DLD1 (cell line): ENCODE results near the gene VEPH1.

ENCODE experiments used
- in situ Hi-C: cut with HindIII; loops from 2 replicates; pipeline ENCODE4 v1.10.0; 2017; ENCODE audit warnings: low sequenced_read_pairs

Gene VEPH1

DNA sequence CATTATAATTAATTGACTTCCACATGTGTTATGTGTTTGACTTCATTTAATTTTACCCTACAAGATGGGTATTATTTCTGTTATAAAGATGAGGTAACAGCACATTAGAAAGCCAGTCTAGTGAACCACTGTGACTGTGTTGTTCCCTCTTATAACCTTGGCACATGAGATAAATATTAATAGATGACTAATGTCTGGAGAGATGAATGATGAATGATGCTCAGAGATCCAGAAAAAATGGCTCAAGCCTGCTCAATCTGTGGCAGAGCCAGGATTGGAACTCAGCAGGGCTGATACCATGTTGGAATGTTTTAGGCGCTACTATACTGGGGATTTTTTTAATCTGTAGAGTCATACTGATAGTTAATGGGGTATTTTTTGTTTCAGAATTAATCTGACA lies 185.3 kb downstream of the VEPH1 start:
- in situ Hi-C loops, result no loop called here

DNA sequence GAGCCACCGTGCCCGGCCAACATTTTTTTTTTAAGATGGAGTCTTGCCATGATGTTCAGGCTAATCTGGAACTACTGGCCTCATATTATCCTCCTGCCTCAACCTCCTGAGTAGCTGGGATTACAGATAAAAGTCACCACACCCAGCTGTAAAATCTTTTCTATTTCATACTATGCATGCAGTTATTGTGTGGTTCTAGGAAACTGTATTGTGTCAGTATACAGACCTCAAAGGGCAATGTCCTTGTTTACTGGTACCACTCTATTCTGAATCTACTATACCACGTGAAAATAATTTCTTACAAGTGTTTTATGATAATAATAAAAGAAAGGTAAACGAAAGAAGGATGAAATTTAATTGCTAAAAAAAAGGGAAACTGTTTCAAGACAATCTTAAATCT lies 190.0 kb downstream of the VEPH1 start:
- in situ Hi-C loops, result no loop called here

DNA sequence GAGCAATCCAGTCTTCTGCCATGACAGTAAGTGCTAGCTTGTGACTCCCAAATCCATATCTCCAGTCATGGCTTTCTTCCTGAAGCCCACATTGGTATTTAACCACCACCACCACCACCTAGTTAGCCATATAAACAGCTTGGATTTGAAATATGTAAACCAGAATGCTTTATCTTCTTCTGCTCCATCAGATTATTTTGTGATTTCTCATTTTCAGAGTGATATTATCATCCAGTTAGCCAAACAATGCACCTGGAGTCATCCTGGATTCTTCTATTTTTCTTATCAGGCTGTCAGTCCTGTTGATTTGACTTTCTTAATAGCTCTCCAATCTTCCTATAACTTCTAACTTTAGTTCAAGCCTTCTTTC lies 190.9 kb downstream of the VEPH1 start:
- in situ Hi-C loops, result no loop called here

DNA sequence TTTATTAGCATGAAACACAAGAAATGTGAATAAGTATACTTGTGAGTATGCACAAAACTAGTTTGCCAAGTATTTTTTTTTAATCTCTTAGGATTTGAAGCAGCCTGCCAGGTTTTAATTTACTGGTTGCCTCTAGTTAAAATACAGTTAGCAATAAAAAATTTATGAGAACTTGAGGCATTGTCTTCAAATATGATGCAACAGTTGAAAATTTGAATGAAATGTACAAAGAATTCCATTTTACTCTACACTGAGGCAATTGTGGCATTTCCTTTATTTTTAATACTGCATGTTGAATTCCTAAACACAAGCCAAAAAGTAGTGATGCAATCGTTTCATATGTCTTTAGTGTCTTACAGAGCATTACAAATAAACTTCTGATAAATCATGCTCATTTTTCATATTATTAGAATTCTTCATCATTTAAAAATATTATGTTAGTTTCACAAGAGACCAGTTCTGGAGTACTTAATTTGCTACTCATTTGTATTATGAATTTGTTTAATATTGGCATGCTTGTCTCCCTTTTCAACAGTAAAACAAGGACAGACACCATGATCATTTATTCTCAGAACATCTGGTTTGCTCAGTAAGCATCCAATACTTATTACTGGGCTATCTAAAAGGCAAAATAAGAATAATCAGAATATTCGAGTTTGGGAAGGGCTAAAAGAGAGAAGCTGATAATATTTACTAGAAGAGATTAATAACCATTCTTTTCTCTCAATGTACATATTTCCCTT lies 191.4 kb downstream of the VEPH1 start:
- in situ Hi-C loops, result no loop called here

DNA sequence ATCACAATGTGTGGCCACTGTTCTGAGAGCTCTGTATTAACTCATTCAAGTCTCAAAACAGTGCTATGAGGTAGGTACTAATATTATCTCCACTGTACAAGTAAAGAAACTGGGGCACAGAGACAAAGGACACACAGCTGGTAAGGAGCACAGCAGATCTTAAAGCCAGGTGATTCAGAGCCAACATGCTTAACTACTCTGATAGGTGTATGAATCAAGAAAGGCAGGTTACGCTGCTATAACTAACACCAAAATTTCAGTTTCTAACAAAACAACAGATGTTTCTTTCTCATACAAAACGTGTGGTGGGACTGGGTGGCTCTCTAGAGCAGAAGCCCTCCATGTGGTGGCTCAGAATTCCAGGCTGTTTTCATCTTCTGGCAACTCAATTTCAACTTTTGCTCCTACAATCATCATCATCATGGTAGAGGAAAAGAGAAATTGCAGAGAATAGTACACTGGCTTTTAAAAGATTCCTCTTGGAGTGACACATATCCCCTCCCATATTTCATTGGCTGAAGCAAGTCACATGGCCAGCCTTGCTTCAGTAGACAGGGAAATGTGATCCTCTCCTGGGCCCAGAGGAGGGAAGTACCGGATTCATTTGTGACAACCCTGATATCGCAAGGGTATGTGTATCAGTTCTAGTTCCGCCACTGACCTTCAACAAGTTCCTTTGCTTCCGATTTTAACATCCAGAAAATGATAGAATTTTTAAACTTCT lies 192.7 kb downstream of the VEPH1 start:
- in situ Hi-C loops, result no loop called here

DNA sequence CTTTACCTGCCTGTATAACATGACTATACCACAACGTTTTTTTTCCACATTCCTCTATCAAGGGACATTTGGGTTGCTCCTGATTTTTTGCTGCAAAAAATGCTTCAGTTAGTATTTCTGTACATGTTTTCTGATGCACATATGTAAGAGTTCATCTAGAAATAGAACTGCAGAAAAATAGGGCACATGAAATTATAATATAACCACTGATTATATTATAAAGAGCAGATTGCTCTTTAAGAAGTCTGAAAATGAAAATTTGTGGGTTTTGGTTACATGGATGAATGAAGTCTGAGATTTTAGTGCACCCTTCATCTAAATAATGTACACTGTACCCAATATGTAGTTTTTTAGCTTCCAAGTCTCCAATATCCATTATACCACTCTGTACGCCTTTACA lies 196.7 kb downstream of the VEPH1 start:
- in situ Hi-C loops, result no loop called here

DNA sequence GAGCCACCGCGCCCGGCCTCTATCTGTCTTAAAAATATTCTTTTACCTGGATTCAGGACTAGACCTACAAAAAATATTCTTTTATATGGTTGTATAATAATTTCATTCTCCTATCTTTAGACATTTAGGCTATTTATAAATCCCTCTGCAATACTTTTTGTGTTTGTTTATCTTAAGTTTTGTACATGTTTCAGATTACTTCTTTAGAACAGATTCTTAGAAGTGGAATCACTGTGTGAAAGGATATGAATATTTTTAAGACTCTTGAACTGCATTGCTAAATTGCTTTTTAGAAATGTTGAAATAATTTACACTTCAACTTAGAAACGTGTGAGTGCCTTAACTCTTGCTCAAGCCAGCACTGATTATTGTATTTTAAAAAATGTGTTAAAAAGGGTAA lies 197.8 kb downstream of the VEPH1 start:
- in situ Hi-C loops, result no loop called here

DNA sequence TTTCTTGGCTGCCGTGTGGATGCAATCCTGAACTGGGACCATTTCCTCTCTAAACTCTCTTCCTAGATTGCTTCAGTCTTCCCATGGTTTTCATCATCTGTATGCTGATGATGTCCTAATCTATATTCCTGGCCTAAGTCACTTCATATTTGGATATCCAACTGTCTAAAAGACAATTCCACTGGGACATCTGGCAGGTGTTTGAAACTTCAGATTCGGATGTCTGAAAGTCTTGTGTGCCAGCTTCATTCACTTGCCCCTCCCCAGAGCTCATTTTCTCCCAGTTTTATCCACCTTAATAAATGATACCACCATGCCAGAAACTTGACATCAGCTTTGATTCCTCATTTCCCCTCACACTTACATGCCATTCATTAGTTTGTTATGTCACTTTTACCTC lies 201.5 kb downstream of the VEPH1 start:
- in situ Hi-C loops, result no loop called here

DNA sequence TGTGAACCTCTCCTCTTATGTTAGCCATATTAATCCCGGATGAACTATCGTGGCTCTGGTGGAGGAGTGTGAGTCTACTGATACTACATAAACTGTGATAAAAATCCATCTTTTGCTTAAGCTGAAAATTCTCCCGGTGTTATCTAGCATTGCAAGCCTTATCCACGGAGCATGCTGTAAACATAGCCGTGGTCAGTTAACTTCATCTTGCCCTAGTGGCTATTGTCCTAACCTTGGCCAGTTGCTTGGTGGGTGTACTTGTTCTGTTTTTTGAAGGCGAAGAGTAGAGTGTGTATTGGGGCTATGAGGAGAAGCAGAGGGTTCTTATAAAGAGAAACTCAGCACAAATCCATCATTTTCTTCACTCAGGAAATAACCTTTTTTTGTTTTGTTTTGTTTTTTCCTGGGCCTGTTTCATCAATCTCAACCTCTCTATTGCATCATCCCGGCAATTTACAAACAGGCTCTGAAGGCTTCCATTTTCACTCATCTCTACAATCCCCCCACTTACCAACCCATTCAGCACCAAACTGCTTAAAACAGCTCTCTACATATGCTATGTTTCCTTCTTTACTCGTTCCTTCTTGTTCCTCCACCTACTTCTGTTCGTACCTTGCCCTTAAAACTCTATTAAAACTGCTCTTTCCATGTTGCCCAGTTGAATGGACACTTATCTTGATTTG lies 202.1 kb downstream of the VEPH1 start:
- in situ Hi-C loops, result no loop called here

DNA sequence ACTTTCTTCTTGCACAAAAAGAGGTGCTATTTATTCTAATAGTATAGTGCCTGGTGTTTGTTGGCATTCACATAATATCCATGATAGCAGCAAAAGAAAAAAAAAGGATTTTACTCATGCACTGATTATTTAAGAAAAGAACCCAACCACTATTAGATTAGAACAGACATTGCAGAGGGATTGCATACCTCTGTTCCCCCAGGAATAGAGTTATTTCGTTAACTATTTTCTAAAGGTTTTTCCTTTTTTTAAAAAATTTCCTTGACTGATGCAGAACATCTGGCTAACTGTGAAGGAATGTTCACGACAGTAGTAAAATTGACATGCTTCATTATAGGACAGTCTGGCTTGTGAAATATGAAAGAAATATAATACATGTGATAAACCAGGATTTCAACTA lies 203.1 kb downstream of the VEPH1 start:
- in situ Hi-C loops, result no loop called here

DNA sequence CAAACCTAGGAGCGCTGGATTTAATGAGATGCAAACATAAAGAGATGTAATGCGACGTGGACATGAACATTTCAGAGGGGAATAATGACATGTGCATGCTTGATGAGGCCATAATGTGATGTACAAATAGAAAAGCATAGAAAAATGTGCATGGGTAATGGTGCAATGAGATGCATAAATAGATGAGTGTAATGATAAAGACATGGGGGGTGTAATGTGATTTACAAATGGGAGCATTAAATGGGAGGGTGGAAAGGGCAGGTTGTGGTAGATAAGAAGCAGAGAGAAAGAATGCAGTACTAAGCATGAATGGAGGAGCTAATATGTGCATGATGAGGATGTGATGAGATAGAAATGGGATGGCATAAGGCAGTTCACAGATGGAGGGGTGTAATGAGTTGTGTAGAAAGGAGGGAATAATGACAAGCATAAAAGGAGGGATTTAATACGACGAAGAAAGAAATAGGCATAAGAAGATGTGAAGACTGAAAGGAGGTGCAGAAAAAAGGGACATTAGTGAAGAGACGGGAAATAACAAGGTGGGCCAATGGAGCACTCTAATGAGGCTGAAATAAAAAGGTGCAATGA lies 205.8 kb downstream of the VEPH1 start:
- in situ Hi-C loops, result no loop called here

DNA sequence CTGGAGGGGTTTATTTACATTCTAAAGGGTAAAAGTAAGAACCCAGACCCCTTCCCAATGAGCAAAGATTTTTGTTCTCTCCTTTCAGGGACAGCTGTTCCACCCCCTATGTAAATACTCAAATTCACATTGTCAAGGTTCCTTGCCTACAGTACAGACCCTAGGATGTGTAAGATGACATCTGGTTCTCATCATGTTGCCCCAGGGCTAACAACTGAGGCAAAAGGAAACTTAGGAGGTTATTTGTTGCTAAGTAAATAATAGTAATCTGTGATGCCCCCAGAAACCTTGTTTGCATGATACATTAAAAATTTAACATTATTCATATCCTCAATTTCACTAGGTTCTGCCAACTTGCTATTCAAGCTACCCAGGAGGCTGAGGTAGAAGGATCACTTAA lies 208.3 kb downstream of the VEPH1 start:
- in situ Hi-C loops, result no loop called here

DNA sequence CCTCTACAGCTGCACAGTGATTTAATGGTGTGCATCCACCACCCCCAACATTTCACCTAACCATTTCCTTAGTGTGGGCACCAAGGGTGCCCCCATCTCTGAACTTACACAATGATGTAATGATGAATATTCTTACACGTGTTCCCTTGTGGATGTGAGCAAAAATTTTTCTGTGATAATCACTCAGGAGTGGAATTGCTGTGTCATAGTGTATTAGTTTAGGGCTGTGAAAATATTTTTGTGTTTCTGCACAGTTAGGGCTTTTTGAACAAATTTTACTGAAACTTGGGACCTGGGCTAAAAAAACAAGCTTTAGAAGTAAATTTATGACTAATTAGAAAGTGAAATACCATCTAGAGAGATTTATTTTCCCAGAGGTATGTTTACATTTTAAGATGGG lies 208.7 kb downstream of the VEPH1 start:
- in situ Hi-C loops, result no loop called here

DNA sequence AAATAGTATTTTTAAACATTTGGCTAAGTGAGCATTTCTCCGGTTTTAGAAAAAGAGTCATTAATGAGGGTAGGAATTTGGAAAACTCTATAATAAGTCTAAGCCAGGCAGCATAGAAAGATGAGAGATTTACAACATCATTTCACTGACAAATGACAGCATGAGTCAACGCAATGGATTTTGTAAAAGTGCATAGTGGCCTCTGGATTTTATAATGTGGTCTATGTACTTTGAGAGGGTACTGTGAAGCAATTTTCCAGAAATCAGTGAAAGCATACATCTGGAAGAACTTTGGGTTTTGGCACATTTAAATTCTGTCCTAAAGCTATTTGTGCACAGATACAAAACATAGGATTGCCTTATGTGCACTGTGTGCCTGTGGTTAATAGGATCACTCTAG lies 212.4 kb downstream of the VEPH1 start:
- in situ Hi-C loops, result no loop called here

DNA sequence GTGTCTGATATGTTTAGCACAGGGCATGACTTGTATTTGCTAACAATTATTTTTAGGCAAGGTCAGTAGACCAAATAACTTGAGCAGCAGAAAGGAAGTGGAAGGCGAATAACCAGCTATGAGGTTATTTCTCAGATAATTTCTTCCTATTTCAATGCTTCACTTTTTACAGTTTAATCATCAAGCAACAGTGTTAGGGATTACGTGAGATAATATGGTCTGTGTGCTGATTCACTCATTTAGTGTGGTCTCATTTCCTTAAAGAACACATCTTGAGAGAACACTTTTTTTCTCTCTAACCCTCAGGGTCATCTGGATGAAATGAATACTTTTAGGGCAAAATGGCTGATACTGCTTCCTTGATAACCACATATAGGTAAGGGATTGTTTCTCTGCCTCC lies 217.2 kb downstream of the VEPH1 start:
- in situ Hi-C loops, result no loop called here

DNA sequence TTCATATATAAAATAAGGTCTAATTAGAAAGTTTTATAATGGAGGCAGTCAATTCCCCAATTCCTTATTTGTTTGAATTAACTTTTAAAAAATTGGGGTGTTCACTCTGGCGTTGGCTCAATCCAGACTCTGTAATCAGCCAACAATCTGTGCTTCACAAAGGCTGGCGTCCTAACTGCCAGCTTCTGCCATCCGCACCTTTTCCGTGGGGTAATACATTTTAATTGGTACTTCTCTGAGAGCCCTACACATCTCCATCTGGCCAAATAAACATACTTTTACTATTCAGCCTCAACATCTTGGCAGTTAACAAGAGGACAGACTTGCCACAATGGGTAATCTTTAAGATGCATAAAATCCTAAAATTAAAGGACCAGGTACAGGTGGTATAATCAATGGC lies 218.1 kb downstream of the VEPH1 start:
- in situ Hi-C loops, result no loop called here

DNA sequence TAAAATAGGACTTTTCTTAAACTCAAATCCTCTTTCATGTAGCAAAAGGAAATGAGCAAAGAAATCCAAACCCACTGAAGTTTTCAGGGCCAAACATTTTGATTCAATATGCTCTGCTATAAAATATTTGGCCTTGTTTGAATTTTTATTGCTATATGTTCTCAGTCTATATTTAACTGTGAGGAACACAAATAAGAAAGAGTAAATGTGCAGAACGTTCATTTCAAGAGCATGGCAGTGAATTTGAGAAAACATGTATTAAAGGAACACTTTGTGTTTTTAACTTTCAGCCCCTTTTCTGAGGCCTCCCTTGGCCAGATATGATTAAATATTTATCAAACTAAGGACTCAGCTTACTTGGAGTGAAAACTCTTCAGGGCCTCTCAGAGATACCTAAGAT lies 218.5 kb downstream of the VEPH1 start:
- in situ Hi-C loops, result no loop called here

DNA sequence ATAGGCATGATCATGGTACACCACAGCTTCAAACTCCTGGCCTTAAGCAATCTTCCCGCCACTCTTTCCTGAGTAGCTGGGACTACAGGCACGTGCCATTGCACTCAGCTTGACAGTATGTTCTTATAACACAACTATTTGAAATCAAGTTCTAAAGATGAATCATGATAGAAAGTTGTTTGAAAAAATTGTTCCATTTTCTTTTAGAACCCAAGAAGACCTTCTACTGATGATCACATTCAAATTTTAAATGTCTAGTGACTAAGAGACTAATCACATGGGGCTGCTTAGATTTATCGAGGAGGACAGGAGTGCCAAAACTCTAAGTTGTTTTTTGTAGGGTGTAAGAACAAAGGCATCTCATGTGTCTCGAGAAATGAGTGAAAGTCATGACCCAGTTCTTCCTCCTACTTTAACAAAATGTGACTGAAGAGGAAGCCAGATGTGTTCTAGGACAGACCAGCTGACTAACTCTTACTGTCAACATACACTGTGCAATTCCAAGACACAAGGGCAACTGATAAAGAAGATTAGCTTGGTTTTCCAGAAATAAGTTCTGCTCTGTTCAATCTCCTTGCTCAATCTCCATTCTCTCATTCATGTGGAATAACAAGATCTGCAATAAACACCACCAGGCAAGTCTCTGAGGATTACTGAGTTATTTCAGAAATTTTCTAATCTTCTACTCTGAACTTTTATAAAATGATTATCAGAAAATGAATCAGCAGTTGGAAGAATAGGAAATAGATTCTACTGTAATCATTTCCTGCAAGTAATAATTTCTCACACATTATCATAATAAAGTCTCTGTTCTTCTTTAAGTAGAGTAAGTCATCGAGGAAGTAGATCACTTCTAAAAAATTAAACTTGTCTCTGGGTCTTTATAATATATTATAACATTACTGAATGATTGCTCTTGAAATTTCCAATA lies 220.7 kb downstream of the VEPH1 start:
- in situ Hi-C loops, result no loop called here

DNA sequence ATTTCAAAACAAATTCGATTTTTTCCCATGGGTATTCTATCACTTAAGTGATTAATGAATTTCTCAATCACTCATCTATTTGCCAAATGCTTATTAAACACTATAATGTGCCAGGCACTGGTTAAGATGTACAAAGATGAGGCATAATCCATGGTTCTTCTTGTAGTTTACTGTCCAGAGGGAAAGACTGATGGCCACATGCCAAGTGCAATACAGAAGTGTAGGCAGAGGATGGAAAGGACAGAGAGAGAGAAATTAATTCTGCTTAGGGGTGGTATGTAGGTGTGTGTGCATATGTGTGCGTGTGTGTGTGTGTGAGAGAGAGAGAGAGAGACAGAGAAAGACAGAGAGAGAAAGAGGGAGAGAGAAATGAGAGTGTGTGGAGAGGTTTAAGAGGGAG lies 222.4 kb downstream of the VEPH1 start:
- in situ Hi-C loops, result no loop called here

DNA sequence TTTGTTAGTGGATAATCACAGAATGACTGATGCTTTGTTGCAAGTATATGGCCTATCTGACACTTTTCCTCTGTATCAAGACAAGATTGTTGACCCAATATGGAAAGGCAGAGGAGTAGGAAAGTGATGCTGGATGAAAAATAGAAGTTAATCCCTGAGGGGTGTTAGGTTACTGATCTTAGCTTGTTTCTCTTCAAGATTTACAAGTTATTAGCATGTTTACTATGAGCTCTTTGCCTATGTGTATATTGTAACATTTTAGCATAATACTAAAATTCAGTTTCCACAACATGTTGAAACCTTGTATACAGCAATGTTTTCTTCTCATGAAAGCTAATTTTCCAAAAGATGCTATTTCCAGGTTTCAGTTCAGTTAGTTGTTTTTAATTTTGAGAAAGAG lies 222.9 kb downstream of the VEPH1 start:
- in situ Hi-C loops, result no loop called here

DNA sequence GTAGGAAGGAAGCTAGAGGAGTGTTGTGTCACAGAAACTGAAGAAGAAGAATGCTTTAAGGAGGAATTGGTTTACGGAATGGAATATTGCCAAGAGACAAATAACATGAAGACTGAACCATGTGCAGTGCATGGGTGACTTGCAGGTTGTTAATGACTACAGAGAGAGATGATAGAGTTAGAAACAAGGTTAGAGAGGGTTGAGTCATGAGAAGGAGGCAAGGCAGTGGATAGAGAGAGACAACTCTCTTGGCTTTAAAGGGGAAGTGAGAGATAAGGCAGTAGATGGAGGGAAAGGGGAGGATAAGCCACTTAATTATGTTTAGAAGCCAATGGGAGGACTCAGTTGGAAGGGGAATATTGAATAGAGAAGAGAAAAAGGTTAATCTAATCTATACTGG lies 224.0 kb downstream of the VEPH1 start:
- in situ Hi-C loops, result no loop called here
